Mammary epithelial cell (primary cell): ENCODE data around the gene CDKAL1.

Experiments
- EZH2 ChIP-seq: IDR thresholded peaks from 2 replicates; pipeline ENCODE4 v1.6.1; 2012; ENCODE audit warnings: low read length, inconsistent platforms, borderline replicate concordance
- TF ChIP-seq, protein P1 (sequence below), 2 donors: IDR thresholded peaks in 1 of 2; conservative IDR thresholded peaks in 1 of 2; 2 replicates each; pipeline ENCODE4 v1.5.1; 2011 to 2012; ENCODE audit warnings: inconsistent platforms in 2 of 2, low read length in 2 of 2, mild to moderate bottlenecking in 2 of 2, control low read depth in 1 of 2, low read depth in 1 of 2; ENCODE audit not compliant: insufficient read depth in 1 of 2; ENCODE audit errors: extremely low read depth in 1 of 2

DNA sequence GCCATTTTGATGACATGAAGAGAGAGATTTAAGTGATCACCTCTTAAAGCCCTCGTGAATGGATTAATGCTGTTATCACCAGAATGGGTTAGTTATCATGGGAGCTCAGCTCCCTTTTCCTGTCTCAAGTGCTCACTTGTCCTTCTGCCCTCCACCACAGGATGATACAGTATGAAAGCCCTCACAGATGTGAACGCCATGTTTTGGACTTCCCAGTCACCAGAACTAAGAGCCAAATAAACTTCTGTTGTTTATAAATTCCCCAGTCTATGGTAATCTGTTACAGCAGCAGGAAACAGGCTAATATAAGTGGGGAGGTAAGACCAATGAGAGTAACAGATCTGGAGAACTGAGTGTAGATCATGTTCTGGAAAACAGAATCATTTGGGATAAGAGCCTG, 493.2 kb downstream of the CDKAL1 start:
- no peak for TF ChIP-seq EZH2
- TF ChIP-seq, protein P1, sequence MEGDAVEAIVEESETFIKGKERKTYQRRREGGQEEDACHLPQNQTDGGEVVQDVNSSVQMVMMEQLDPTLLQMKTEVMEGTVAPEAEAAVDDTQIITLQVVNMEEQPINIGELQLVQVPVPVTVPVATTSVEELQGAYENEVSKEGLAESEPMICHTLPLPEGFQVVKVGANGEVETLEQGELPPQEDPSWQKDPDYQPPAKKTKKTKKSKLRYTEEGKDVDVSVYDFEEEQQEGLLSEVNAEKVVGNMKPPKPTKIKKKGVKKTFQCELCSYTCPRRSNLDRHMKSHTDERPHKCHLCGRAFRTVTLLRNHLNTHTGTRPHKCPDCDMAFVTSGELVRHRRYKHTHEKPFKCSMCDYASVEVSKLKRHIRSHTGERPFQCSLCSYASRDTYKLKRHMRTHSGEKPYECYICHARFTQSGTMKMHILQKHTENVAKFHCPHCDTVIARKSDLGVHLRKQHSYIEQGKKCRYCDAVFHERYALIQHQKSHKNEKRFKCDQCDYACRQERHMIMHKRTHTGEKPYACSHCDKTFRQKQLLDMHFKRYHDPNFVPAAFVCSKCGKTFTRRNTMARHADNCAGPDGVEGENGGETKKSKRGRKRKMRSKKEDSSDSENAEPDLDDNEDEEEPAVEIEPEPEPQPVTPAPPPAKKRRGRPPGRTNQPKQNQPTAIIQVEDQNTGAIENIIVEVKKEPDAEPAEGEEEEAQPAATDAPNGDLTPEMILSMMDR (conservative IDR thresholded peaks at IDR 0.05 in 1 of 2, IDR thresholded peaks at IDR 0.05 in 1 of 2; ENCODE audit: extremely low read depth in 1 of 2, insufficient read depth in 1 of 2, low read depth in 1 of 2, low read length in 2 of 2), result no peak
